GM19043 (cell line): ENCODE data around the gene SPATC1L.

Experiments
- ATAC-seq: cut with Tn5 transposase; IDR thresholded peaks from one replicate; pipeline ENCODE4 v1.9.1; 2021; ENCODE audit warnings: low read depth; ENCODE audit not compliant: unreplicated experiment

Gene SPATC1L

GRCh38 chr21:46215436-46216131 is 31.3 kb upstream of the SPATC1L start:
- ATAC-seq = no peak

- ATAC-seq = no peak
Observed at GRCh38 chr21:46214478-46215340, 30.4 kb upstream of the SPATC1L start.

- ATAC-seq = no peak
Observed at GRCh38 chr21:46213620-46214286, 29.5 kb upstream of the SPATC1L start.

- no peak for ATAC-seq
Observed at GRCh38 chr21:46212721-46213484, 28.6 kb upstream of the SPATC1L start.

- ATAC-seq = no peak
Observed at GRCh38 chr21:46211786-46212720, 27.8 kb upstream of the SPATC1L start.

- ATAC-seq = no peak
Observed at GRCh38 chr21:46211376-46211775, 27.1 kb upstream of the SPATC1L start.

- no peak for ATAC-seq
Observed at GRCh38 chr21:46210378-46211136, 26.3 kb upstream of the SPATC1L start.

- no peak for ATAC-seq
Observed at GRCh38 chr21:46208761-46209721, 24.8 kb upstream of the SPATC1L start.

- no peak for ATAC-seq
Observed at GRCh38 chr21:46207920-46208591, 23.8 kb upstream of the SPATC1L start.

- ATAC-seq = no peak
Observed at GRCh38 chr21:46207006-46207919, 23.0 kb upstream of the SPATC1L start.

GRCh38 chr21:46206163-46207005 is 22.1 kb upstream of the SPATC1L start:
- ATAC-seq = no peak

- ATAC-seq = no peak
Observed at GRCh38 chr21:46205766-46206162, 21.5 kb upstream of the SPATC1L start.

- ATAC-seq = no peak
Observed at GRCh38 chr21:46205166-46205565, 20.9 kb upstream of the SPATC1L start.

- no peak for ATAC-seq
Observed at GRCh38 chr21:46203203-46203600, 18.9 kb upstream of the SPATC1L start.

GRCh38 chr21:46202592-46203202 is 18.4 kb upstream of the SPATC1L start:
- no peak for ATAC-seq
